Measurements from ENCODE around the gene PJA2. TPM values are rescaled to one million over a fixed set of nuclear protein-coding genes. Genes with fewer than 3 reads are reported as not detected.
A peak's percentile ranks its signal among the peaks of the same experiment; 100 is the strongest.

Gene PJA2
- total RNA-seq, 2 donors from 2014 or later = 94.8 to 119 TPM

DNA sequence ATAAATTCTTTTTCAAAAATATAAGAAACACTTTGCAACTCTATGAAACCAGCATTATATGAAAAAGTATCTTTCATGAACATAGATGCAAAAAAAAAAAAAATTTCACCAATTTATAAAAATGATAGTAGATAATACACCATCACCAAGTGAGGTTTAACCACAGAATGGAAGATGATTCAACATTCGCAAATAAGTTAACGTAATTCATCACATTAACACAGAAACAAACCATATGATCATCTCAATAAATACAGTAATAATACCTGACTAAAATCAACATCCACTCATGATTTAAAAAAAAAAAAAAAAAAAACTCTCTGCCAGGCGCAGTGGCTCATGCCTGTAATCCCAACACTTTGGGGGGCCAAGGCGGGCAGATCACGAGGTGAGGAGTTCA is 6.3 kb downstream of the PJA2 start:
- TF ChIP-seq POLR2A (IDR thresholded peaks at IDR 0.05) (no peak), POLR2AphosphoS5 (IDR thresholded peaks at IDR 0.05) (no peak)
- TF ChIP-seq, protein P1, sequence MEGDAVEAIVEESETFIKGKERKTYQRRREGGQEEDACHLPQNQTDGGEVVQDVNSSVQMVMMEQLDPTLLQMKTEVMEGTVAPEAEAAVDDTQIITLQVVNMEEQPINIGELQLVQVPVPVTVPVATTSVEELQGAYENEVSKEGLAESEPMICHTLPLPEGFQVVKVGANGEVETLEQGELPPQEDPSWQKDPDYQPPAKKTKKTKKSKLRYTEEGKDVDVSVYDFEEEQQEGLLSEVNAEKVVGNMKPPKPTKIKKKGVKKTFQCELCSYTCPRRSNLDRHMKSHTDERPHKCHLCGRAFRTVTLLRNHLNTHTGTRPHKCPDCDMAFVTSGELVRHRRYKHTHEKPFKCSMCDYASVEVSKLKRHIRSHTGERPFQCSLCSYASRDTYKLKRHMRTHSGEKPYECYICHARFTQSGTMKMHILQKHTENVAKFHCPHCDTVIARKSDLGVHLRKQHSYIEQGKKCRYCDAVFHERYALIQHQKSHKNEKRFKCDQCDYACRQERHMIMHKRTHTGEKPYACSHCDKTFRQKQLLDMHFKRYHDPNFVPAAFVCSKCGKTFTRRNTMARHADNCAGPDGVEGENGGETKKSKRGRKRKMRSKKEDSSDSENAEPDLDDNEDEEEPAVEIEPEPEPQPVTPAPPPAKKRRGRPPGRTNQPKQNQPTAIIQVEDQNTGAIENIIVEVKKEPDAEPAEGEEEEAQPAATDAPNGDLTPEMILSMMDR (IDR thresholded peaks at IDR 0.05) = no peak
- H3K4me1 ChIP-seq (replicated peaks) = no peaks in the 10 kb centered on the region
- H3K27me3 ChIP-seq (replicated peaks; ENCODE audit: insufficient read depth) = no peaks in the 10 kb centered on the region
- DNase-seq (ENCODE audit: low spot score) = no peak
- intact Hi-C loops (cut with DNase I) = no loop called here
- H3K4me3 ChIP-seq = no peak overlapping the region
- no peaks in the 10 kb centered on the region for H3K9me3 ChIP-seq
- no peak overlapping the region for H3K27ac ChIP-seq
- WGBS = 92% methylated on average over 5 of the region's 5 CpGs
- no peaks in the 10 kb centered on the region for H3K36me3 ChIP-seq

DNA sequence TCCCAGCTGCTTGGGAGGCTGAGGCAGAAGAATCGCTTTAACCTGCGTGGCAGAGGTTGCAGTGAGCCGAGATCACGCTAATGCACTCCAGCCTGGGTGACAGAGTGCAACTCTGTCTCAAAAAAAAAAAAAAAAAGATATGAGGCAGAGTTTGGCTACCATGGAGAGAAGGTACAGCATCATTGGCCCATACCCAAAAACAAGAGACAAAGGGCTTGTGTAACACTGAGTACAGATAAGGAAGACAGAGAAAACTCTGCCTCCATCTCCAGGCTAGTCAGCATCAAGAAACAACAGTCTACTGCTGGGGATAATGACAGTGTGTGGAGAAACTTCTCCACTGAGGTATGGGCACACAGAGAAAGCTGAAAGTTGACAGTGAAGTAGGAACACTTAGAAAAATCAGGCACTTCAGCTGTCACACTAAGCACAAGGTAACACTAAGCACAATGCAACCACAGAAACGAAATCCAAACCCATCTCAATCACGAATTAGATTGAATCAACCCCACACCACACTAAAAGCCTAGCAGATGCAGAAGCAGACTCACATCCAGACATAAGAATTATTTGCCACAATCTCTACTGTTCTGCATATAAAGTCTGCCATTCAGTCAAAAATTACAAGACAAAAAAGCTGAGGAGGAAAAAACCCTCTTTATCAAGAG is 10.5 kb downstream of the PJA2 start:
- no peak for TF ChIP-seq POLR2A (IDR thresholded peaks at IDR 0.05)
- Histone ChIP-seq H3K4me3 (no peak overlapping the region), H3K27me3 (replicated peaks; ENCODE audit: insufficient read depth) (no peaks in the 10 kb centered on the region), H3K4me1 (replicated peaks) (no peaks in the 10 kb centered on the region), H3K36me3 (no peaks in the 10 kb centered on the region), H3K9me3 (no peaks in the 10 kb centered on the region), H3K27ac (no peak overlapping the region)
- intact Hi-C loops (cut with DNase I) = loop anchor here (2.0 kb wide), 1 partner anchor 24 kb away; no protein-coding TSS in a partner anchor
- no peak for DNase-seq (ENCODE audit: low spot score)
- WGBS = 73% methylated on average over 6 of the region's 6 CpGs

DNA sequence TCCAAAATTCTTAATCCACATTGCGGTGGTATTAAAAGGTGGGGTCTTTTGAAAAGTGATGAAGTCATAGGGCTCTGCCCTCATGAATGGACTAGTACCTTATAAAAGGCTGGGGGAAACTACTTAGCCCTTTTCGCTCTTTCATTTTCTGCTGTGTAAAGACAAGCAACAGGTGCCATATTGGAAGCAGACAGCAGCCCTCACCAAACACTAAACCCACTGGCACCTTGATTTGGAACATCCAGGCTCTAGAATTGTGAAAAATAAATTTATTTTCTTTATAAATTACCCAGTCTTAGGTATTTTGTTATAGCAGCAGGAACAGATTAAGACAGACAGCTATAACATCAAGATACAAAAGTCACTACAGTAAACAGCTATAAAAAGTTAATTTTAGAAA is 12.8 kb downstream of the PJA2 start:
- intact Hi-C loops (cut with DNase I) = no loop called here

DNA sequence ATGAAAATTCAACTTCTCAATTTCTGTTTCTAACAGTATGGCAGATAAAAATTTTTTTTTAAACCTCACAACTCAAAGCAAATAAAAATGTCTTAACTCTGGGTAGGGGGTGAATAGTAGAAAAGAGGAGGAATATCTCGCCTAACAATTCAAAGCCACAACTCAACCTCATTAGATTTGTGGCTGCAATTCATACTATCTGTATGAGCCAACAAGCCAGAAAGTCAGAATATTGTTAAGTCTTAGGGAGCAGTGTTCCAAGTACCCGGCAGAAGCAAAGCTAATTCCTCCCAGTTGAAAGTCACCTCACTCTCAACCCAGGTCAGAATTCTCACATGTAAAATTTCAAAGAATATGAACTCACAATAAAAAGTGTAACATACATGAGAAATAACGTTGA is 15.0 kb downstream of the PJA2 start:
- no peak overlapping the region for H3K4me3 ChIP-seq
- DNase-seq (ENCODE audit: low spot score) = no peak
- H3K4me1 ChIP-seq (replicated peaks) = no peaks in the 10 kb centered on the region
- intact Hi-C loops (cut with DNase I) = no loop called here
- peak overlapping the region; percentile 61 to 63 for H3K27ac ChIP-seq
- 64% methylated on average over 3 of the region's 3 CpGs for WGBS
- H3K27me3 ChIP-seq (replicated peaks; ENCODE audit: insufficient read depth) = no peaks in the 10 kb centered on the region
- TF ChIP-seq POLR2A (IDR thresholded peaks at IDR 0.05) = no peak
- no peak for TF ChIP-seq POLR2AphosphoS5 (IDR thresholded peaks at IDR 0.05)
- TF ChIP-seq, protein P1 (IDR thresholded peaks at IDR 0.05) = no peak
- H3K9me3 ChIP-seq = no peaks in the 10 kb centered on the region
- H3K36me3 ChIP-seq = no peaks in the 10 kb centered on the region

More for the DNA sequence above, 12.8 kb downstream of the PJA2 start:
- no peaks in the 10 kb centered on the region for H3K36me3 ChIP-seq
- no peaks in the 10 kb centered on the region for H3K4me1 ChIP-seq (replicated peaks)
- no peaks in the 10 kb centered on the region for H3K27me3 ChIP-seq (replicated peaks; ENCODE audit: insufficient read depth)
- no peaks in the 10 kb centered on the region for H3K9me3 ChIP-seq
- DNase-seq (ENCODE audit: low spot score) = no peak
- no peak overlapping the region for H3K4me3 ChIP-seq
- TF ChIP-seq POLR2A (IDR thresholded peaks at IDR 0.05) (no peak), POLR2AphosphoS5 (IDR thresholded peaks at IDR 0.05) (no peak)
- TF ChIP-seq, protein P1 (IDR thresholded peaks at IDR 0.05) = no peak
- no peak overlapping the region for H3K27ac ChIP-seq
- WGBS = 100% methylated on average over 2 of the region's 2 CpGs

DNA sequence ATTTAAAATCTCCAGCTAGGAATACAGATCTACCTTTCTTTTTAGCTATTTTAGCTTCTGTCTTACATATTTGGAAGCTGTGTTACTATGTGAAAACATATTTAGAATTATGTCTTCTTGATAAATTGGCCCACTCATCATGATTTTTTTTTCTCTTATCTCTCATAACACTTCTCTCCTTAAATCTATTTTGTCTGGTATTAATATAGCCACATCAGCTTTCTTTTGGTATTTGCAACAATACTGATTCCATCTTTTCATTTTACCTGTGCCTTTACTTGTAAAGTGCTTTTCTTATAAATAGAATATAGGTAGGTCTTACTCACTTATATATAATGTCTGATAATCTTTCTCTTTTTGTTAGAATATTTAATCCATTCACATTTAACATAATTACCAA is 19.6 kb downstream of the PJA2 start:
- intact Hi-C loops (cut with DNase I) = no loop called here
- H3K27ac ChIP-seq = no peak overlapping the region
- no peaks in the 10 kb centered on the region for H3K36me3 ChIP-seq
- no peak for TF ChIP-seq POLR2AphosphoS5 (IDR thresholded peaks at IDR 0.05)
- TF ChIP-seq POLR2A (IDR thresholded peaks at IDR 0.05) = no peak
- TF ChIP-seq, protein P1 (IDR thresholded peaks at IDR 0.05) = no peak
- H3K4me1 ChIP-seq (replicated peaks) = no peaks in the 10 kb centered on the region
- DNase-seq (ENCODE audit: low spot score) = no peak
- H3K9me3 ChIP-seq = no peaks in the 10 kb centered on the region
- H3K27me3 ChIP-seq (replicated peaks; ENCODE audit: insufficient read depth) = no peaks in the 10 kb centered on the region
- H3K4me3 ChIP-seq = no peak overlapping the region
